ENCODE measurements around the gene MYBPH. TPM values are rescaled to one million over a fixed set of nuclear protein-coding genes. Genes with fewer than 3 reads are reported as not detected.

The MYBPH gene
- total RNA-seq, 2 experiments from 2014 or later = not detected

DNA sequence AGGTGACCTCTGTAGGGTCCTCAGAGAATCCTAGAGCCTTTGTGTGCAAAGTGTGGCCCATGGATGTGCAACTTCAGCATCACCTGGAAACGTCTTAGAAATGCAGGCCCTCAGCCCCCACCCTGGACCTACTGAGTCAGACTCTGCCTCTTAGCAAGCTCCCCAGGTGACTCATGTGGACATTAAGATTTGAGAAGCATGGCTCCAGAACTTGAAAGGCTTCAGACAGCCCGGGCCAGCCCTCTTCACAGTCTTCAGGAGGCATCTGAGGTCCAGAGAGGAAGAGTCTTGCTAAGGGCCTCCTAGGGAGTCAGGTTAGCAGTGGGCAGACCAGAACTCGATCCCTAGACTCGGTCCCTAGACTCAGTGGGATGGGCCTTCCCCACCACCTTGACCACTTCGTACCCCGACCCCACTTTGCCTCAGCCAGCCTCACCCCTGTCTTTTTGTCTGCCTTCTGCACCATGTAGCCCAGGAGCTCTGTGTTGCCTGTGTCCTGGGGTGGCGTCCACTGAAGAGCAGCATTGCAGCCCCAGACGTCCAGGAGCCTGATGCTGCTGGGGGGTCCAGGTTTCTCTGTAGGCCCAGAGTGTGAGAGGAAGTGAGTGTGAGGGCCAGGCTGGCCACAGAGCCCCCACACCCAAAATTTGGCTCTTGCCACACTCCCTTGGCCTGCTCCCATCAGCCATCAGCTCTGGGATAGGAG is 4.8 kb downstream of the MYBPH start:
- H2AFZ ChIP-seq (ENCODE audit: low read length) = no peak overlapping the region
- H3K79me2 ChIP-seq (ENCODE audit: insufficient read depth, low read depth, low read length) = no peaks in the 10 kb centered on the region
- H3K9me2 ChIP-seq (ENCODE audit: insufficient read depth, low read length) = no peaks in the 10 kb centered on the region
- H3K4me3 ChIP-seq (ENCODE audit: low read depth, low read length, poor library complexity, severe bottlenecking) = no peak overlapping the region
- no peaks in the 10 kb centered on the region for H3K9me3 ChIP-seq (ENCODE audit: low read length)
- intact Hi-C loops (cut with micrococcal nuclease; ENCODE audit: unreplicated experiment) = no loop called here
- no peaks in the 10 kb centered on the region for H3K36me3 ChIP-seq (ENCODE audit: insufficient read depth, low read length)
- no TSS peak for BruUV-seq (replicated peaks)
- no peak overlapping the region for H3K4me2 ChIP-seq (ENCODE audit: low read length)
- no peak for TF ChIP-seq EZH2phosphoT487 (IDR thresholded peaks at IDR 0.05; ENCODE audit: borderline replicate concordance, low read depth, low read length)
- TF ChIP-seq CTCF (conservative IDR thresholded peaks at IDR 0.05; ENCODE audit: low read length) = no peak
- ChIA-PET CTCF (ENCODE audit: unreplicated experiment) (interaction anchor here (0.6 kb wide), 1 partner anchor 419 kb away, joined by 3 read pairs; no protein-coding TSS in a partner anchor), POLR2A (no interaction called here)
- H3K27ac ChIP-seq (ENCODE audit: low read depth, low read length, poor library complexity, severe bottlenecking) = no peak overlapping the region
- DNase-seq (ENCODE audit: low spot score) = no peak
- H3K4me1 ChIP-seq (ENCODE audit: insufficient read depth, low read length, poor library complexity, severe bottlenecking) = no peaks in the 10 kb centered on the region
- no peaks in the 10 kb centered on the region for H4K20me1 ChIP-seq (ENCODE audit: insufficient read depth, low read length)

GRCh38 chr1:203169770-203170520 is 5.7 kb downstream of the MYBPH start:
- Histone ChIP-seq H4K20me1 (ENCODE audit: insufficient read depth, low read length) (no peaks in the 10 kb centered on the region), H3K36me3 (ENCODE audit: insufficient read depth, low read length) (no peaks in the 10 kb centered on the region), H3K4me2 (ENCODE audit: low read length) (no peak overlapping the region), H2AFZ (ENCODE audit: low read length) (no peak overlapping the region), H3K9me3 (ENCODE audit: low read length) (no peaks in the 10 kb centered on the region), H3K4me1 (ENCODE audit: insufficient read depth, low read length, poor library complexity, severe bottlenecking) (no peaks in the 10 kb centered on the region), H3K4me3 (ENCODE audit: low read depth, low read length, poor library complexity, severe bottlenecking) (no peak overlapping the region), H3K9me2 (ENCODE audit: insufficient read depth, low read length) (no peaks in the 10 kb centered on the region), H3K27ac (ENCODE audit: low read depth, low read length, poor library complexity, severe bottlenecking) (no peak overlapping the region), H3K79me2 (ENCODE audit: insufficient read depth, low read depth, low read length) (no peaks in the 10 kb centered on the region)
- CTCF ChIA-PET (ENCODE audit: unreplicated experiment) = no interaction called here
- intact Hi-C loops (cut with micrococcal nuclease; ENCODE audit: unreplicated experiment) = no loop called here
- POLR2A ChIA-PET = no interaction called here
- BruUV-seq (replicated peaks) = no TSS peak
- TF ChIP-seq CTCF (conservative IDR thresholded peaks at IDR 0.05; ENCODE audit: low read length) = no peak
- no peak for TF ChIP-seq EZH2phosphoT487 (IDR thresholded peaks at IDR 0.05; ENCODE audit: borderline replicate concordance, low read depth, low read length)
- no peak for DNase-seq (ENCODE audit: low spot score)

DNA sequence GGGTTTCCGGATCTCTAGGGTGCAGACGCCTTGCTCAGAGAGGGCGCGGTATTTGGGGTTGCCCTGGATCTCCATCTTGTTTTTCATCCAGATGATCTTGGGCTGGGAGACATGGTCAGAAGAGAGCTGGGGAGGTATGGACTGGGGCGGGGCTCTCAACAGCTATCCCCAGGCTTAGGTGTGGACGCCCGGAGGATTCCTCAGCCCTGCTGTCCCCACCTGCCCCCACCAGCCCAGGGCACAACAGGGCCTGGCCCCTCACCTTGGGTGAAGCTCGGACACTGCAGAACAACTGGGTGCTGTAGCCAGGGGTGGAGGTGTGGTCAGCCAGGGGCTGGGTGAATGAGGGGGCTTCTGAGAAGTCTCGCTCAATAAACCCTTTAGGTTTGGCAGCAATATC is 6.6 kb downstream of the MYBPH start:
- Histone ChIP-seq H3K9me2 (ENCODE audit: insufficient read depth, low read length) (no peaks in the 10 kb centered on the region), H4K20me1 (ENCODE audit: insufficient read depth, low read length) (no peaks in the 10 kb centered on the region), H3K4me1 (ENCODE audit: insufficient read depth, low read length, poor library complexity, severe bottlenecking) (no peaks in the 10 kb centered on the region), H3K79me2 (ENCODE audit: insufficient read depth, low read depth, low read length) (no peaks in the 10 kb centered on the region), H3K9me3 (ENCODE audit: low read length) (no peaks in the 10 kb centered on the region), H2AFZ (ENCODE audit: low read length) (no peak overlapping the region), H3K27ac (ENCODE audit: low read depth, low read length, poor library complexity, severe bottlenecking) (no peak overlapping the region), H3K36me3 (ENCODE audit: insufficient read depth, low read length) (no peaks in the 10 kb centered on the region), H3K4me3 (ENCODE audit: low read depth, low read length, poor library complexity, severe bottlenecking) (no peak overlapping the region), H3K4me2 (ENCODE audit: low read length) (no peak overlapping the region)
- ChIA-PET POLR2A (no interaction called here), CTCF (ENCODE audit: unreplicated experiment) (no interaction called here)
- DNase-seq (ENCODE audit: low spot score) = no peak
- intact Hi-C loops (cut with micrococcal nuclease; ENCODE audit: unreplicated experiment) = no loop called here
- no TSS peak for BruUV-seq (replicated peaks)
- TF ChIP-seq CTCF (conservative IDR thresholded peaks at IDR 0.05; ENCODE audit: low read length) (no peak), EZH2phosphoT487 (IDR thresholded peaks at IDR 0.05; ENCODE audit: borderline replicate concordance, low read depth, low read length) (no peak)
